SU-DHL-6 (cell line): ENCODE data around the gene CDKAL1.

Experiments
- EZH2phosphoT487 ChIP-seq: fragments of 200-600 bp; sonication (generic), shearing (Covaris generic); conservative IDR thresholded peaks from 2 replicates; pipeline ENCODE4 v1.6.1; 2018; ENCODE audit warnings: mild to moderate bottlenecking, antibody characterized with exemption, low read length, moderate library complexity, mixed read lengths
- TF ChIP-seq, protein P1 (sequence below): fragments of 200-600 bp; sonication (generic); IDR thresholded peaks from one replicate; pipeline ENCODE4 v1.5.1; 2017; ENCODE audit warnings: antibody characterized with exemption, mild to moderate bottlenecking, low read length, moderate library complexity; ENCODE audit not compliant: insufficient read depth, poor library complexity, severe bottlenecking

DNA sequence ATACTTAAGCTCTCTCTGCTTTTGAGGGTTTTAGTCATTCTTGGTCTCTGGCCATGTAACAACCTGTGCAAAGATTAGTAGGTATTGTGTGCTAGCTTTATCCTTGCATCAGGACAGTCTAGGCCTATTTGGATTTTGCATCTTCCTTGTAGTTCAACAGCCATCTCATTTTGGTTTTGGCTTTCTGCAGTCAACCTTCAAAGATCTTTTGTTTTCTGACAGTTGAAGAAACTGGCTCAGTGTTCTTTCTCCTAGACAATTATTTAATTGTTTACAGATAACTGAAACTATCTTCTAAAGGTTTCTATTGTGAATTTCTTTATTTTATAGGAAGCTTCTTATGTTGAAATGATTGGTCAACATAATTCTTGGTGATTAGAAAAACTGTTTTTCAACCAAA lies 307.5 kb downstream of the CDKAL1 start:
- TF ChIP-seq, protein P1, sequence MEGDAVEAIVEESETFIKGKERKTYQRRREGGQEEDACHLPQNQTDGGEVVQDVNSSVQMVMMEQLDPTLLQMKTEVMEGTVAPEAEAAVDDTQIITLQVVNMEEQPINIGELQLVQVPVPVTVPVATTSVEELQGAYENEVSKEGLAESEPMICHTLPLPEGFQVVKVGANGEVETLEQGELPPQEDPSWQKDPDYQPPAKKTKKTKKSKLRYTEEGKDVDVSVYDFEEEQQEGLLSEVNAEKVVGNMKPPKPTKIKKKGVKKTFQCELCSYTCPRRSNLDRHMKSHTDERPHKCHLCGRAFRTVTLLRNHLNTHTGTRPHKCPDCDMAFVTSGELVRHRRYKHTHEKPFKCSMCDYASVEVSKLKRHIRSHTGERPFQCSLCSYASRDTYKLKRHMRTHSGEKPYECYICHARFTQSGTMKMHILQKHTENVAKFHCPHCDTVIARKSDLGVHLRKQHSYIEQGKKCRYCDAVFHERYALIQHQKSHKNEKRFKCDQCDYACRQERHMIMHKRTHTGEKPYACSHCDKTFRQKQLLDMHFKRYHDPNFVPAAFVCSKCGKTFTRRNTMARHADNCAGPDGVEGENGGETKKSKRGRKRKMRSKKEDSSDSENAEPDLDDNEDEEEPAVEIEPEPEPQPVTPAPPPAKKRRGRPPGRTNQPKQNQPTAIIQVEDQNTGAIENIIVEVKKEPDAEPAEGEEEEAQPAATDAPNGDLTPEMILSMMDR, result no peak
- TF ChIP-seq EZH2phosphoT487, result no peak
